SK-N-SH (cell line): ENCODE results near the gene TBX15. TPM values are rescaled to one million over a fixed set of nuclear protein-coding genes. Genes with fewer than 3 reads are reported as not detected.

Experiments used
- CTCF ChIA-PET: fragments of 300-600, 350-600 bp; formaldehyde crosslinking; extraction: SDS; loops from one replicate; lab custom pipeline; 2021; lab: Yijun Ruan, JAX
- POLR2A ChIA-PET: fragments of 350-600 bp; sonication (Branson Sonifier 250); formaldehyde crosslinking; extraction: SDS; loops from one replicate; lab custom pipeline; 2020; ENCODE audit warnings: antibody characterized with exemption, inconsistent platforms; lab: Yijun Ruan, JAX
- DNase-seq: peaks from one replicate; pipeline ENCODE4 v3.0.0; 2012
- H2AFZ ChIP-seq: fragments of 200-600 bp; sonication (generic); 2 replicates; pipeline ENCODE4 v1.8.1; 2016; ENCODE audit warnings: antibody characterized with exemption, mild to moderate bottlenecking, low read depth
- H3F3A ChIP-seq: fragments of 200-600 bp; sonication (generic); replicated peaks from 2 replicates; pipeline ENCODE3; 2016; ENCODE audit warnings: antibody characterized with exemption, mild to moderate bottlenecking; ENCODE audit not compliant: insufficient read depth
- H3K27ac ChIP-seq, 2 experiments: fragments of 200-500 bp in 1 of 2; fragments of 200-600 bp in 1 of 2; sonication (Bioruptor generic) in 1 of 2; sonication (generic), shearing (Covaris generic) in 1 of 2; 2 replicates each; pipeline versions ENCODE4 v1.5.1 to v1.6.1; 2014 to 2016; ENCODE audit warnings: low read depth in 2 of 2, inconsistent platforms in 1 of 2, low read length in 1 of 2, mild to moderate bottlenecking in 1 of 2, mixed read lengths in 1 of 2
- H3K27me3 ChIP-seq: fragments of 200-600 bp; sonication (generic), shearing (Covaris generic); 2 replicates; pipeline ENCODE4 v1.6.1; 2016; ENCODE audit warnings: mixed run types; ENCODE audit not compliant: insufficient read depth
- H3K36me3 ChIP-seq, 2 experiments: fragments of 200-500 bp in 1 of 2; fragments of 200-600 bp in 1 of 2; sonication (Bioruptor generic) in 1 of 2; sonication (generic) in 1 of 2; replicated peaks in 1 of 2; 2 replicates each; pipeline versions ENCODE3 to v1.5.1; 2014 to 2016; ENCODE audit warnings: low read length in 1 of 2, mild to moderate bottlenecking in 1 of 2; ENCODE audit not compliant: insufficient read depth in 2 of 2, control insufficient read depth in 1 of 2
- H3K4me1 ChIP-seq, 2 experiments: fragments of 200-500 bp in 1 of 2; fragments of 200-600 bp in 1 of 2; sonication (Bioruptor generic) in 1 of 2; sonication (generic), shearing (Covaris generic) in 1 of 2; 2 replicates each; pipeline versions ENCODE4 v1.5.1 to v1.6.1; 2014 to 2016; ENCODE audit warnings: low read depth in 1 of 2, low read length in 1 of 2, mixed run types in 1 of 2; ENCODE audit not compliant: insufficient read depth in 2 of 2, control insufficient read depth in 1 of 2
- H3K4me2 ChIP-seq: fragments of 200-600 bp; sonication (generic), shearing (Covaris generic); 2 replicates; pipeline ENCODE4 v1.6.1; 2017; ENCODE audit warnings: mixed run types
- H3K4me3 ChIP-seq, 2 experiments: fragments of 200-500 bp in 1 of 2; fragments of 200-600 bp in 1 of 2; sonication (Bioruptor generic) in 1 of 2; sonication (generic), shearing (Covaris generic) in 1 of 2; 2 replicates each; pipeline versions ENCODE4 v1.5.1 to v1.8.1; 2014 to 2016; ENCODE audit warnings: low read depth in 2 of 2, inconsistent platforms in 1 of 2, low read length in 1 of 2, mild to moderate bottlenecking in 1 of 2, mixed read lengths in 1 of 2, moderate library complexity in 1 of 2
- H3K79me2 ChIP-seq: fragments of 200-600 bp; sonication (generic); 2 replicates; pipeline ENCODE4 v1.8.1; 2017; ENCODE audit warnings: mild to moderate bottlenecking; ENCODE audit not compliant: insufficient read depth
- H3K9ac ChIP-seq: fragments of 200-600 bp; sonication (generic); 2 replicates; pipeline ENCODE4 v1.6.1; 2017; ENCODE audit warnings: mixed run types
- H3K9me2 ChIP-seq: fragments of 200-600 bp; sonication (generic); 2 replicates; pipeline ENCODE4 v1.6.1; 2017; ENCODE audit warnings: mixed run types
- H3K9me3 ChIP-seq: fragments of 200-600 bp; sonication (generic); 2 replicates; pipeline ENCODE4 v1.6.1; 2017; ENCODE audit warnings: mixed run types, mild to moderate bottlenecking, moderate library complexity
- H4K20me1 ChIP-seq: fragments of 200-600 bp; sonication (generic); 2 replicates; pipeline ENCODE4 v1.6.1; 2017; ENCODE audit warnings: mild to moderate bottlenecking, mixed run types; ENCODE audit not compliant: insufficient read depth
- CHD2 ChIP-seq: fragments of 150-350 bp; IDR thresholded peaks from 2 replicates; pipeline ENCODE4 v1.6.1; 2018; ENCODE audit warnings: low read length; ENCODE audit not compliant: partially characterized antibody
- FOXJ3 ChIP-seq: sonication (generic); formaldehyde crosslinking; IDR thresholded peaks from 2 replicates; pipeline ENCODE4 v1.5.1; 2020; ENCODE audit warnings: mild to moderate bottlenecking, missing genetic modification reagents
- JUND ChIP-seq: IDR thresholded peaks from 2 replicates; pipeline ENCODE4 v1.4.0; 2012
- REST ChIP-seq: IDR thresholded peaks from 2 replicates; pipeline ENCODE4 v1.6.1; 2012; ENCODE audit warnings: mild to moderate bottlenecking, low read depth, low read length, moderate library complexity
- RXRA ChIP-seq: IDR thresholded peaks from 2 replicates; pipeline ENCODE4 v1.4.0; 2012; ENCODE audit warnings: low read depth, mild to moderate bottlenecking, borderline replicate concordance
- SIN3A ChIP-seq: IDR thresholded peaks from 2 replicates; pipeline ENCODE4 v1.6.1; 2012; ENCODE audit warnings: low read depth, mild to moderate bottlenecking, low read length, moderate library complexity, borderline replicate concordance
- SMC3 ChIP-seq: IDR thresholded peaks from 2 replicates; pipeline ENCODE4 v1.6.1; 2012; ENCODE audit warnings: low read depth, low read length, improper control_type of control experiment
- YY1 ChIP-seq: IDR thresholded peaks from 2 replicates; pipeline ENCODE4 v1.4.0; 2012; ENCODE audit warnings: low read depth, mild to moderate bottlenecking
- WGBS: methylation state at CpG from one replicate; pipeline ENCODE4 v1.1.6; 2017; ENCODE audit warnings: low lambda C conversion rate; 5-methylcytosine and 5-hydroxymethylcytosine counted together
- polyA plus RNA-seq, 3 experiments: library from polyadenylated mRNA; depleted of rRNA; stranded (reverse); fragments of >200 nt; gene quantifications; 2 replicates each; pipeline ENCODE4 v1.2.3, GENCODE V29; 2012
- TF ChIP-seq, protein P1 (sequence below): IDR thresholded peaks from 2 replicates; pipeline ENCODE4 v1.4.0; 2012; ENCODE audit warnings: low read depth, borderline replicate concordance

The TBX15 gene
- polyA plus RNA-seq, 1 of the 3 experiments (the other 2 are of a cell fraction): 0.02 TPM

GRCh38 chr1:118907466-118907865, 80.7 kb downstream of the TBX15 start:
- no peak overlapping the region for H3K4me3 ChIP-seq
- H3K9ac ChIP-seq: no peak overlapping the region
- no peak for TF ChIP-seq JUND
- no peak for TF ChIP-seq CHD2
- TF ChIP-seq SMC3: no peak
- TF ChIP-seq, protein P1, sequence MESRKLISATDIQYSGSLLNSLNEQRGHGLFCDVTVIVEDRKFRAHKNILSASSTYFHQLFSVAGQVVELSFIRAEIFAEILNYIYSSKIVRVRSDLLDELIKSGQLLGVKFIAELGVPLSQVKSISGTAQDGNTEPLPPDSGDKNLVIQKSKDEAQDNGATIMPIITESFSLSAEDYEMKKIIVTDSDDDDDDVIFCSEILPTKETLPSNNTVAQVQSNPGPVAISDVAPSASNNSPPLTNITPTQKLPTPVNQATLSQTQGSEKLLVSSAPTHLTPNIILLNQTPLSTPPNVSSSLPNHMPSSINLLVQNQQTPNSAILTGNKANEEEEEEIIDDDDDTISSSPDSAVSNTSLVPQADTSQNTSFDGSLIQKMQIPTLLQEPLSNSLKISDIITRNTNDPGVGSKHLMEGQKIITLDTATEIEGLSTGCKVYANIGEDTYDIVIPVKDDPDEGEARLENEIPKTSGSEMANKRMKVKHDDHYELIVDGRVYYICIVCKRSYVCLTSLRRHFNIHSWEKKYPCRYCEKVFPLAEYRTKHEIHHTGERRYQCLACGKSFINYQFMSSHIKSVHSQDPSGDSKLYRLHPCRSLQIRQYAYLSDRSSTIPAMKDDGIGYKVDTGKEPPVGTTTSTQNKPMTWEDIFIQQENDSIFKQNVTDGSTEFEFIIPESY: no peak
- TF ChIP-seq RXRA: no peak
- no peak for TF ChIP-seq FOXJ3 (CRISPR knock-in tag)
- TF ChIP-seq REST: no peak
- TF ChIP-seq SIN3A: no peak
- ChIA-PET CTCF (no interaction called here), POLR2A (no interaction called here)
- no peaks in the 10 kb centered on the region for H4K20me1 ChIP-seq
- DNase-seq: no peak
- H3K9me2 ChIP-seq: no peaks in the 10 kb centered on the region; the same call in 1 of the 2 replicates
- no peaks in the 10 kb centered on the region for H3K27me3 ChIP-seq
- H3K9me3 ChIP-seq: no peaks in the 10 kb centered on the region
- no peaks in the 10 kb centered on the region for H3F3A ChIP-seq
- no peaks in the 10 kb centered on the region for H3K36me3 ChIP-seq
- no peaks in the 10 kb centered on the region for H3K4me1 ChIP-seq
- H3K4me2 ChIP-seq: no peak overlapping the region
- H3K79me2 ChIP-seq: no peaks in the 10 kb centered on the region
- H3K27ac ChIP-seq: no peak overlapping the region
- no peak overlapping the region for H2AFZ ChIP-seq

- no peak overlapping the region for H3K4me2 ChIP-seq
- ChIA-PET CTCF (no interaction called here), POLR2A (no interaction called here)
- H3K9ac ChIP-seq: no peak overlapping the region
- H3F3A ChIP-seq: no peaks in the 10 kb centered on the region
- H3K36me3 ChIP-seq: no peaks in the 10 kb centered on the region
- no peak for TF ChIP-seq YY1
- no peak overlapping the region for H2AFZ ChIP-seq
- H3K9me2 ChIP-seq: no peaks in the 10 kb centered on the region; the same call in 1 of the 2 replicates
- H3K4me3 ChIP-seq: no peak overlapping the region
- 11% methylated on average over 1 of the region's 1 CpG for WGBS
- no peaks in the 10 kb centered on the region for H4K20me1 ChIP-seq
- H3K79me2 ChIP-seq: no peaks in the 10 kb centered on the region
- no peak for DNase-seq
- H3K27me3 ChIP-seq: no peaks in the 10 kb centered on the region
- H3K27ac ChIP-seq: no peak overlapping the region
- no peaks in the 10 kb centered on the region for H3K9me3 ChIP-seq
- H3K4me1 ChIP-seq: no peaks in the 10 kb centered on the region
Measured at GRCh38 chr1:118905671-118906070, 82.5 kb downstream of the TBX15 start.
